K562 (cell line): ENCODE measurements around the gene CRYBG2. TPM values are rescaled to one million over a fixed set of nuclear protein-coding genes. Genes with fewer than 3 reads are reported as not detected.

Source experiments
- ARID1B ChIP-seq: fragments of 450-650 bp; IDR thresholded peaks from 2 replicates; pipeline ENCODE4 v1.6.1; 2016; ENCODE audit warnings: antibody characterized with exemption, mild to moderate bottlenecking, inconsistent platforms
- ATF3 ChIP-seq, 2 experiments: fragments of 450-650 bp in 1 of 2; sonication (generic) in 1 of 2; formaldehyde crosslinking in 1 of 2; IDR thresholded peaks in 1 of 2; conservative IDR thresholded peaks in 1 of 2; 2 replicates each; pipeline versions ENCODE4 v1.6.1 to v1.8.1; 2016 to 2023; ENCODE audit warnings: mild to moderate bottlenecking in 2 of 2, moderate library complexity in 2 of 2, inconsistent platforms in 1 of 2, missing genetic modification reagents in 1 of 2
- CBX3 ChIP-seq, 2 experiments: IDR thresholded peaks; 1 replicate in 1 of 2; 2 replicates in 1 of 2; pipeline ENCODE4 v1.6.1; 2012; ENCODE audit warnings: inconsistent platforms in 2 of 2, low read length in 2 of 2, borderline replicate concordance in 1 of 2, control low read depth in 1 of 2
- CCNT2 ChIP-seq: IDR thresholded peaks from 2 replicates; pipeline ENCODE4 v1.6.1; 2011; ENCODE audit warnings: borderline replicate concordance, low read depth, mild to moderate bottlenecking, moderate library complexity, mixed read lengths, low read length; ENCODE audit not compliant: insufficient read length; ENCODE audit errors: extremely low read depth
- EGR1 ChIP-seq: fragments of 450-650 bp; conservative IDR thresholded peaks from 2 replicates; pipeline ENCODE4 v1.6.1; 2017; ENCODE audit warnings: mild to moderate bottlenecking
- ELF4 ChIP-seq: fragments of 450-650 bp; formaldehyde crosslinking; IDR thresholded peaks from 2 replicates; pipeline ENCODE4 v1.4.0; 2022; ENCODE audit warnings: missing genetic modification characterization
- HNRNPK ChIP-seq: fragments of 200-400 bp; formaldehyde crosslinking; IDR thresholded peaks from one replicate; pipeline ENCODE4 v1.6.1; 2018; ENCODE audit warnings: mild to moderate bottlenecking, low read depth, low read length; ENCODE audit not compliant: poor library complexity, severe bottlenecking
- HOXB6 ChIP-seq: fragments of 250-450 bp; sonication (Bioruptor Pico); IDR thresholded peaks from 2 replicates; pipeline ENCODE4 v1.5.1; 2022; ENCODE audit warnings: mild to moderate bottlenecking, borderline replicate concordance
- ID3 ChIP-seq, 2 experiments: fragments of 250-450 bp in 1 of 2; fragments of 450-650 bp in 1 of 2; sonication (Bioruptor Pico) in 1 of 2; IDR thresholded peaks; 2 replicates each; pipeline versions ENCODE4 v1.6.1 to v1.8.0; 2016 to 2021; ENCODE audit warnings: mild to moderate bottlenecking in 2 of 2, moderate library complexity in 2 of 2, missing compliant biosample characterization in 1 of 2, missing genetic modification characterization in 1 of 2
- KLF10 ChIP-seq: fragments of 250-450 bp; sonication (Bioruptor Pico); IDR thresholded peaks from 2 replicates; pipeline ENCODE4 v1.6.1; 2021; ENCODE audit warnings: matching md5 sums
- LEF1 ChIP-seq: fragments of 450-650 bp; IDR thresholded peaks from 2 replicates; pipeline ENCODE4 v1.6.1; 2016; ENCODE audit warnings: mild to moderate bottlenecking
- NUFIP1 ChIP-seq: fragments of 450-650 bp; IDR thresholded peaks from 2 replicates; pipeline ENCODE4 v1.6.1; 2018; ENCODE audit not compliant: partially characterized antibody
- PHF8 ChIP-seq: fragments of 200-600 bp; sonication (generic); IDR thresholded peaks from 2 replicates; pipeline ENCODE4 v1.6.1; 2012; ENCODE audit warnings: mixed run types, mild to moderate bottlenecking, inconsistent platforms, low read length, moderate library complexity, borderline replicate concordance
- PRPF4 ChIP-seq: fragments of 200-400 bp; formaldehyde crosslinking; IDR thresholded peaks from one replicate; pipeline ENCODE4 v1.6.1; 2017; ENCODE audit warnings: low read length, low read depth, mild to moderate bottlenecking; ENCODE audit not compliant: insufficient read depth, poor library complexity, severe bottlenecking
- RBM39 ChIP-seq: fragments of 200-400 bp; formaldehyde crosslinking; optimal IDR thresholded peaks from 2 replicates; pipeline ENCODE3; 2018; ENCODE audit warnings: low read depth, low read length
- RFX5 ChIP-seq: IDR thresholded peaks from 2 replicates; pipeline ENCODE4 v1.6.1; 2011; ENCODE audit warnings: low read depth, mild to moderate bottlenecking, improper control_type of control experiment, low read length
- SUPT5H ChIP-seq: fragments of 450-650 bp; IDR thresholded peaks from 2 replicates; pipeline ENCODE4 v1.6.1; 2016
- TFAM ChIP-seq: fragments of 250-450 bp; sonication (Bioruptor Pico); conservative IDR thresholded peaks from 2 replicates; pipeline ENCODE4 v1.5.0; 2021; ENCODE audit warnings: mild to moderate bottlenecking, moderate library complexity
- USF2 ChIP-seq: sonication (generic); formaldehyde crosslinking; IDR thresholded peaks from 2 replicates; pipeline ENCODE4 v1.5.0; 2020; ENCODE audit warnings: missing genetic modification reagents
- ZBTB8A ChIP-seq: fragments of 450-650 bp; IDR thresholded peaks from 2 replicates; pipeline ENCODE4 v1.6.1; 2018; ENCODE audit warnings: mild to moderate bottlenecking, moderate library complexity; ENCODE audit not compliant: partially characterized antibody
- ZFX ChIP-seq: sonication (generic); formaldehyde crosslinking; IDR thresholded peaks from 2 replicates; pipeline ENCODE4 v1.8.0; 2022; ENCODE audit warnings: mild to moderate bottlenecking, missing genetic modification reagents, moderate library complexity
- ZNF282 ChIP-seq: sonication (generic); formaldehyde crosslinking; IDR thresholded peaks from 2 replicates; pipeline ENCODE4 v1.8.1; 2023; ENCODE audit warnings: missing genetic modification reagents
- ZNF354B ChIP-seq: fragments of 250-450 bp; sonication (Bioruptor Pico); IDR thresholded peaks from 2 replicates; pipeline ENCODE4 v1.4.0; 2020
- ZNF398 ChIP-seq: fragments of 250-450 bp; sonication (Bioruptor Pico); IDR thresholded peaks from 2 replicates; pipeline ENCODE4 v1.8.0; 2021; ENCODE audit warnings: moderate library complexity, mild to moderate bottlenecking, inconsistent platforms
- ZNF778 ChIP-seq: fragments of 450-650 bp; formaldehyde crosslinking; IDR thresholded peaks from 2 replicates; pipeline ENCODE4 v1.4.0; 2020; ENCODE audit warnings: mild to moderate bottlenecking, moderate library complexity
- polyA plus RNA-seq, 8 experiments: library from polyadenylated mRNA; depleted of rRNA in 4 of 8; stranded (reverse) in 5 of 8; unstranded in 3 of 8; fragments of >200 nt; fragmentation: Nextera tagmentation in 2 of 8; fragmentation: Illumina TruSeq in 1 of 8; extraction: Ambion mirVana in 2 of 8; extraction: Trizol in 1 of 8; gene quantifications; 2 replicates each; pipeline versions ENCODE4 v1.2.1 to v1.2.3, GENCODE V29; 2011 to 2014; ENCODE audit warnings: inconsistent platforms in 1 of 8, missing spikeins in 1 of 8
- total RNA-seq, 7 experiments: library from RNA; depleted of rRNA in 6 of 7; stranded (reverse); fragments of >200 nt in 6 of 7; fragmentation: Illumina TruSeq in 2 of 7; extraction: Trizol in 2 of 7; gene quantifications; 2 replicates each; pipeline versions ENCODE4 v1.2.1 to v1.2.3, GENCODE V29; 2011 to 2021; ENCODE audit warnings: low replicate concordance in 1 of 7

Gene CRYBG2
- total and polyA plus RNA-seq, 9 of the 15 experiments (the other 6 are each of a cell fraction or from before 2014, with no cell fraction given) = 0.39 to 8.5 (median 3.7) TPM

- TF ChIP-seq NUFIP1 (no peak), CCNT2 (no peak), CBX3 (IDR thresholded peaks at IDR 0.05; ENCODE audit: borderline replicate concordance in 1 of 2, low read length in 2 of 2) (peak in 1 of 2 experiments; percentile 14; a peak in 1 of 3 replicates), USF2 (CRISPR knock-in tag) (no peak), KLF10 (CRISPR knock-in tag) (no peak), RFX5 (no peak), ARID1B (no peak), TFAM (CRISPR knock-in tag) (no peak), ZNF354B (CRISPR knock-in tag) (no peak), PRPF4 (no peak), ZBTB8A (no peak), EGR1 (0 out of 2 replicates have a peak, but pooled peaks have one; percentile 10), ELF4 (no peak), ZNF282 (CRISPR knock-in tag) (no peak), ZNF398 (CRISPR knock-in tag) (no peak), SUPT5H (no peak), HOXB6 (CRISPR knock-in tag) (peak; percentile 8; the same call in 1 of the 2 replicates), ATF3 (IDR thresholded peaks at IDR 0.05) (no peak), ATF3 (CRISPR knock-in tag; conservative IDR thresholded peaks at IDR 0.05) (no peak), ZNF778 (CRISPR knock-in tag) (no peak), LEF1 (no peak), HNRNPK (no peak), PHF8 (no peak), RBM39 (no peak), ID3 (CRISPR knock-in tag; IDR thresholded peaks at IDR 0.05) (no peak), ID3 (tag; IDR thresholded peaks at IDR 0.05) (no peak), ZFX (CRISPR knock-in tag) (no peak)
These were observed 32.5 kb downstream of the CRYBG2 start (continued) for GRCh38 chr1:26321315-26322041.
